ENCODE data around the gene CYP2W1.

DNA sequence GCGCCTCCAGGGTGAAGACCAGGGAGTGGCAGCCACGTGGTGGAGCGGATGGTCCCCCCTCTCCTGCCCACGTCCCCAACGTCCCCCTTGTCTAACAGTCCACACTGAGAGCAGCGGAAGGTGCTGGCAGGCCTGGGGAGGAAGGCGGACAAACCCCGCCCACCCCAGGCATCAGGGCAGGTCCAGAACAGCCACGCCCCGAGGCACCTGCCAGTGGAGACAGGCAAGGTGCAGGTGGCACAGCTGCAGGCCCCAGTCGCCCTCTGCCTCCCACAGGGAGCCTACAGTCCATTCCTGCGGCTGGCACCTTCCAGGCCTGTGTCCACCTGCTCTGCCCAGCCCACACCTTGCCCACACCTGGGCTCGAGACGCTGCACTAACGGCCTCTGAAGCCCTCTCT, 24.9 kb downstream of the CYP2W1 start:
- TF ChIP-seq, protein P1, sequence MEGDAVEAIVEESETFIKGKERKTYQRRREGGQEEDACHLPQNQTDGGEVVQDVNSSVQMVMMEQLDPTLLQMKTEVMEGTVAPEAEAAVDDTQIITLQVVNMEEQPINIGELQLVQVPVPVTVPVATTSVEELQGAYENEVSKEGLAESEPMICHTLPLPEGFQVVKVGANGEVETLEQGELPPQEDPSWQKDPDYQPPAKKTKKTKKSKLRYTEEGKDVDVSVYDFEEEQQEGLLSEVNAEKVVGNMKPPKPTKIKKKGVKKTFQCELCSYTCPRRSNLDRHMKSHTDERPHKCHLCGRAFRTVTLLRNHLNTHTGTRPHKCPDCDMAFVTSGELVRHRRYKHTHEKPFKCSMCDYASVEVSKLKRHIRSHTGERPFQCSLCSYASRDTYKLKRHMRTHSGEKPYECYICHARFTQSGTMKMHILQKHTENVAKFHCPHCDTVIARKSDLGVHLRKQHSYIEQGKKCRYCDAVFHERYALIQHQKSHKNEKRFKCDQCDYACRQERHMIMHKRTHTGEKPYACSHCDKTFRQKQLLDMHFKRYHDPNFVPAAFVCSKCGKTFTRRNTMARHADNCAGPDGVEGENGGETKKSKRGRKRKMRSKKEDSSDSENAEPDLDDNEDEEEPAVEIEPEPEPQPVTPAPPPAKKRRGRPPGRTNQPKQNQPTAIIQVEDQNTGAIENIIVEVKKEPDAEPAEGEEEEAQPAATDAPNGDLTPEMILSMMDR (IDR thresholded peaks at IDR 0.05; ENCODE audit: insufficient read depth, low read length): no peak
- TF ChIP-seq, protein P2, sequence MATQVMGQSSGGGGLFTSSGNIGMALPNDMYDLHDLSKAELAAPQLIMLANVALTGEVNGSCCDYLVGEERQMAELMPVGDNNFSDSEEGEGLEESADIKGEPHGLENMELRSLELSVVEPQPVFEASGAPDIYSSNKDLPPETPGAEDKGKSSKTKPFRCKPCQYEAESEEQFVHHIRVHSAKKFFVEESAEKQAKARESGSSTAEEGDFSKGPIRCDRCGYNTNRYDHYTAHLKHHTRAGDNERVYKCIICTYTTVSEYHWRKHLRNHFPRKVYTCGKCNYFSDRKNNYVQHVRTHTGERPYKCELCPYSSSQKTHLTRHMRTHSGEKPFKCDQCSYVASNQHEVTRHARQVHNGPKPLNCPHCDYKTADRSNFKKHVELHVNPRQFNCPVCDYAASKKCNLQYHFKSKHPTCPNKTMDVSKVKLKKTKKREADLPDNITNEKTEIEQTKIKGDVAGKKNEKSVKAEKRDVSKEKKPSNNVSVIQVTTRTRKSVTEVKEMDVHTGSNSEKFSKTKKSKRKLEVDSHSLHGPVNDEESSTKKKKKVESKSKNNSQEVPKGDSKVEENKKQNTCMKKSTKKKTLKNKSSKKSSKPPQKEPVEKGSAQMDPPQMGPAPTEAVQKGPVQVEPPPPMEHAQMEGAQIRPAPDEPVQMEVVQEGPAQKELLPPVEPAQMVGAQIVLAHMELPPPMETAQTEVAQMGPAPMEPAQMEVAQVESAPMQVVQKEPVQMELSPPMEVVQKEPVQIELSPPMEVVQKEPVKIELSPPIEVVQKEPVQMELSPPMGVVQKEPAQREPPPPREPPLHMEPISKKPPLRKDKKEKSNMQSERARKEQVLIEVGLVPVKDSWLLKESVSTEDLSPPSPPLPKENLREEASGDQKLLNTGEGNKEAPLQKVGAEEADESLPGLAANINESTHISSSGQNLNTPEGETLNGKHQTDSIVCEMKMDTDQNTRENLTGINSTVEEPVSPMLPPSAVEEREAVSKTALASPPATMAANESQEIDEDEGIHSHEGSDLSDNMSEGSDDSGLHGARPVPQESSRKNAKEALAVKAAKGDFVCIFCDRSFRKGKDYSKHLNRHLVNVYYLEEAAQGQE (IDR thresholded peaks at IDR 0.05; ENCODE audit: insufficient replicate concordance, low read depth): no peak
